NCI-H774 (cell line): ENCODE data around the gene CABLES1.

Source experiments
- DNase-seq: peaks from one replicate; lab custom pipeline; 2025; lab: John Stamatoyannopoulos, UW

The CABLES1 gene

DNA sequence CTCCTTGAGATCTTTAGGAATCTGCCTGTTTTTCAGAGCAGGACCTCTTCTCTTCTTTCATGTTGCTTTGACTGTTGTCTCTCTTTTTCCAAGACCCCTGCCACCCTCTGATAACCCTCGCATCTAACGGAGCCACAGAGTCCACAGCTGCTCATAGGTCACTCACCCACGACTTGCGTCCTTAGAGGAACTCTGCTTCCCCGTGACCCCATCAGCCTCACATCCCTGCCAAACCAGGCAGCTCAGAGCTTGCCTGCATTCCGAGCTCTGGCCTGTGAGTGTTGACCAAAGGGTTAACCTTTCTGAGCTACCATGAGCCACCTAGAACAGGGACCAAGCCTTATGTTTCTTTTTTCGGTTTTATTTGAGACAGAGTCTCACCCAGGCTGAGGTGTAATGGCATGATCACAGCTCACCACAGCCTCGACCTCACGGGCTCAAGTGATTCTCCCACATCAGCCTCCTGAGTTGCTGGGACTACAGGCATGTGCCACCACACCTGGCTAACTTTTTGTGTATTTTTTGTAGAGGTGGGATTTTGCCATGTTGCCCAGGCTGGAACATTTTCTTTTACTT lies 36.4 kb downstream of the CABLES1 start:
- no peak for DNase-seq

DNA sequence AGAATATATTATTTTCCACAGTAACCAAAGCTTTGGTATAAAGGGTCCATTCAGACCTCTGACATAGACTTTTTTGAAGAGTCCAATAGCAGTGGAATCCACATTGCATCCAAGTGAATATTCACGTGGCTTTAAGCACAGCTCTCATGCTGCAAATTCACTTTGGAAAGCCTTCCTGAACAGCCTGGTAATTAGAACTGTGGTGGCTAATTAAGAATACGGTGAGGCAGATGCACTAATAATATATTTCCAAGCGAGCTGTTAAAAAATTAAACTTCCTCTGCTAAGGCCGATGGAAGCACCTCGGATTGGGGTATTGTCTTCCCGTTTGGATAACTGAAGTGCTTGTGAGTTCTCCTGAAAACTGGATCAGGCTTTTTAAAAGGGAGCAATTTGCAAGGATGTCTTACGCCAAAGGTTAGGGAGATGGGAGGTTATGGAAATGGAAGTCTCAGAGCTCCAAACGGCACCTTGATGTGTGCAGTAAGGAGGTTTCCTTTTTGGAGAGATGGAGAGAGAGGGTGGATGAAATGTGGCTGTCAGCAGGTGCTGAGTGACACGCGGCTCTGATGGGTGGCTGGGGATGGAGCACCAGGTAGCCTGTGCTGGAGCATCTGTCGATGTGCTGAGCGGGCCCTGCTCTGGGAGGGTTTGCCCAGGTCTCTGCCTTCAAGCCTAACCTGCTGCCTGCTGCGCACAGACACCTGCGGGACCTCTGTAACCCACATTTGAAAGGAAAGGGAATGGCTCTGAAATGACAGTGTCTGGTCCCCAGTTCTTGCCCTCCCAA lies 37.5 kb downstream of the CABLES1 start:
- no peak for DNase-seq

DNA sequence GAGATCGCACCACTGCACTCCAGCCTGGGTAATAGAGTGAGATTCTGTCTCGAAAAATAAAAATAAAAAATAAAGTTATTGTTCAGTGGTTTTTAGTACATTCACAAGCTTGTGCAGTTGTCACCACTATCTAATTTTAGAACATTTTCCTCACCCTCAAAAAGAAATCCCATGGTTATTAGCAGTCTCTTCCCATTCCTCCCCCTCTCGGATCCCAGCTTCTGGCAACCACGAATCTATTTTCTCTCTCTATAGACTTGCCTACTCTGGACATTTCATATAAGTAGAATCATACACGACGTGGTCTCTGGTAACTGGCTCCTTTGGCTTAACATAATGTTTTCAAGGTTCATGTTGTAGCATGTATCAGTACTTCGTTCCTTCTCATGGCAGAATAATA lies 38.6 kb downstream of the CABLES1 start:
- no peak for DNase-seq

DNA sequence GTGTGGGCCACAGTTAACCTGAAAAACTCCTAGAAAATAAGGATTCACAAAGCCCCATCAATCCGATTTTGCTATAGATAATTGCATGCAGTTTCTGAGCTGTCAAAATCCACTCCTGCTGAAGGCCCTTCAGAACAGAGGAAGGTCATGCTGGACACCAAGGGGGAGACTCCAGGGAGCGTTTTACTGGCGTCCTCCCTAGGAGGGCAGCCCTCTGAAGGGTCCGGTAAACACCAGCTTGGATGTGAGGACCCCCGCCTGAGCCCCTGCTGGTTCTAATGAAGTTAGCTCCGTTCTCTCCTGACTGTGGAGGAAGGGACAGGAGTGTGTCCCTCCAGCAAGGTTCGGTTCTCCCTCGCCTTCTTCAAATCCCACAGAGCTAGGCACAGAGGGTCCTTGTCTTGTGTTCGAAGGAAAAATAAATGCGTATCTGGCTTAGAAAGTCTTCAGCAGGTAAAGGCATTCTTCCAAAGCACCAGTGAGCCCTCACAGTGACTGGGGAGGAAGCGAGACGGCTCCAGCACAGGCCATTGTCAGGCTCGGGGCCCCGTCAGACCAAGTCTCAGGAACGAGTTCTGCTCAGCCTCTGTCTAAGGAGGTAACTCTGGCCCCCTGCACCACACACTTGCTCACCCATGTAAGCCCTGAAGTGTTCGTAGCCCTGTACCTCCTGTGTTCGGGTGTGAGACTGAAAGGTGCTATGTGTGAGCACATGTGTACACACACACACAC lies 41.6 kb downstream of the CABLES1 start:
- no peak for DNase-seq

DNA sequence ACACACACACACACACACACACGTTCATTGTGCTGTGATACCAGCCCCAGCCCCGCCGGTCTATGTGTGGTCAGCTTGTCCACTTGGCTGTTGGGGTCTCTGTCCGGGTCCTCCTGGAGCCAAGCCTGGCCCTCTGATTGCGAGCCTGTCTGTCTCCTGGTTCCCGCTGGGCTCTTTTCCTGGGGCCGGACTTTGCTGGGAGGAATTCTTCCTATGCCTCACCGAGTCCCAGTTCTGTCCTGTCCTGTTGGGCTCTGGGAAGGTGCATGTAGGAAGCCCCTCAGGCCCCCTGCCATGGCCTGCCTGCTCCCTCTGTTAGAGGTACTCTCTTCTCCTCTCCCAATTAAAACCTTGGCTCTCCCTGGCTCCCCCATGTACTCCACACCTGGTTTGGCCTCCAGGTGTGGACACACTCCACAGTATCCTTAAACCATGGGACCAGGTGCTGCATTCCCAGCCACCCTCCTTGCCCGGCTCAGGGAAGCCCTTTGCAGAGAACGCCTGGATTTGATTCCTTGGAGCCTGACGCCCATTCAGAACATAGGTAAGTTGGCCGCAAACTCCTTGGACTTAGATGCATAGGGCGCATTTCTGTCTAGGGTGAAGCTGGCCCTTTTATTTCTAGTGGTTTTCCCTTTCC lies 42.3 kb downstream of the CABLES1 start:
- no peak for DNase-seq

DNA sequence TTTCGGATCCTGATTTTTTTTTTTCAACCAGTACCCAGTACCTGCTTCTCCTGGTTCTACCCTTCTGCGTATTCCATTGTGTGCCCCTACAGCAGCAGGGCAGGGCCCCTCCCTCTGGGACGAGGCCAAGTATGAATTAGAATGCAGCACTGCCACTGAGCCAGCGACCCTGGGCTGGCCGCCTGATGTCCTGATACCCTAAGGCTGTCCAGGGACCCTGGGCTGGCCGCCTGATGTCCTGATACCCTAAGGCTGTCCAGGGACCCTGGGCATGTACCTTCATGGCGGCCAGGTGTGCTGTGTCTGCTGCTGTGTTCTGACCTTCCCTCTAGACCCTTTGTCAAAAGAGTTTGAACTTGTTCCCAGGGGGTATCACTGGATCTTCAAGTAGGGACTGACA lies 42.9 kb downstream of the CABLES1 start:
- no peak for DNase-seq

DNA sequence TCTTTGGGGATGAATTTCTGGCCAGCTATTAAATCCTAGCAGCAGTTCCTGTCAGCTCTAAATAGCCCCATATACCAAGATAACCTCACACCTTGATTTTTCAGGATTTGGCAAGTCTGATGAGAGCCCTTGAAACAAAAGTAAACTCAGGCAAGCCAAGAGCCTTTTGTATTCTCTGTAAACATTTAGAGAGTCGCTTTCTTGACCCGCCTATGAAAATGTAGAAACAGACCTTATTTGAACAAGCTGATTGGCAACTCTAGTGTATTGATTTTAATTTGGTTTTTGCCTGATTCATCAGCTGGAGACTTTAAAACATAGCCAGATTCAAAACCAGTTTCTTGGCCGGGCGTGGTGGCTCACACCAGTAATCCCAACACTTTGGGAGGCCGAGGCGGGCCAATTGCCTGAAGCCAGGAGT lies 43.4 kb downstream of the CABLES1 start:
- peak; percentile 54 for DNase-seq

DNA sequence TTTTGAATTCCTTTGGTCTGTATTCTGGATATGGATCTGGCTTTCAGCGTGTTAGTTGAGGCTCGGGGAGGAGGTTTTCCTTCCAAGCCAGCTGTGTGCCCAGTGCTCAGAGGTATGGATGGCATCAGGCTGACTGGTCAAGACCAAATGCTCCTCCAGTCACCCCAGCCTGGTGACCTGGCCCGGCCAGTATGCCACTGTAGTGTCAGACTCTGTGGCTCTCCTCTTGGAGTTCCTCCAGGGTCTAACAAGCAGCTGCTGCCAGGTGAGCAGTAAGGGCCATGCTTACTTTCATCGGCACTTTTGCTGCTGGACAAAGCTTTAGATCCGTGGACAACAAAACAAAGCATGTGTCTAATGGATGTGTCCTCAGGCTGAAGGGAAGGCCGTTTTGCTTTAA lies 44.1 kb downstream of the CABLES1 start:
- peak; percentile 10 for DNase-seq

DNA sequence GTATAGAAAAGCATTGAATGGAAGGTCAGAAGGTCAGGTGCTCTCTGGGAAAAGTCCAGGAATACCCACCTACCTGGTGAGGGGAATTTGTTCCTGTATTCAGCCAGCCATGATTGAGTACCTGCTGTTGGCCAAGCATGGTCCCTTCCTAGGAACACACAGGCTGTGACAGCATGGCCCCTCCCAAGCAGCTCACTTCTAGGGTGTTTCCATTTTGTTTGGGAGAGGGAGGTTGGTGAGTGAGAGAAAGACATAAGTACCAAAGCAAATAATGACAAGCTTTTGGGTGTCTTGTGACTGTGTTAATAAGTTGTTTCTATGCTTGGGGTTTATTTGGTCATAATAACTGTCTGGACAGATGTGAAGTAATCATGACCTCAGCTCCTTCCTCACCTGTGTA lies 46.3 kb downstream of the CABLES1 start:
- DNase-seq: peak; percentile 6

DNA sequence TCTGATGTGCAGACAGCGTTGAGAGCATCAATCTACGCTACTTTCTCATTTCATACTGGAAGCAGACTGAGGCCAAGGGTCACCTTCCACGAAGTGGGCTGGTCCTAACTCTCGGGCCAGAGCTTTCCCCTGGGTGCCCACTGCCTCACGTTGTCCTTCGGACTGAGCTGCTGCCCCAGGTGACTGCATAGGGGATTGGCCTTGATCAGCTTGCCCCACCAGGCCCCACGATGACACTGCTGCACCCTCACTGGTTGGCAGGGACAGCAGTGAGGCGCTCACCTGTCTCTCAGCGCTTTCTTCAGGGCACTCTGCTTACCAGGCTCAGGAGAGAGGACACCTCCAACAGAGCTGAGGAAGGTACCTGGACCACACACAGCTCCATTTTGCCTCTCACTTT lies 47.3 kb downstream of the CABLES1 start:
- no peak for DNase-seq

DNA sequence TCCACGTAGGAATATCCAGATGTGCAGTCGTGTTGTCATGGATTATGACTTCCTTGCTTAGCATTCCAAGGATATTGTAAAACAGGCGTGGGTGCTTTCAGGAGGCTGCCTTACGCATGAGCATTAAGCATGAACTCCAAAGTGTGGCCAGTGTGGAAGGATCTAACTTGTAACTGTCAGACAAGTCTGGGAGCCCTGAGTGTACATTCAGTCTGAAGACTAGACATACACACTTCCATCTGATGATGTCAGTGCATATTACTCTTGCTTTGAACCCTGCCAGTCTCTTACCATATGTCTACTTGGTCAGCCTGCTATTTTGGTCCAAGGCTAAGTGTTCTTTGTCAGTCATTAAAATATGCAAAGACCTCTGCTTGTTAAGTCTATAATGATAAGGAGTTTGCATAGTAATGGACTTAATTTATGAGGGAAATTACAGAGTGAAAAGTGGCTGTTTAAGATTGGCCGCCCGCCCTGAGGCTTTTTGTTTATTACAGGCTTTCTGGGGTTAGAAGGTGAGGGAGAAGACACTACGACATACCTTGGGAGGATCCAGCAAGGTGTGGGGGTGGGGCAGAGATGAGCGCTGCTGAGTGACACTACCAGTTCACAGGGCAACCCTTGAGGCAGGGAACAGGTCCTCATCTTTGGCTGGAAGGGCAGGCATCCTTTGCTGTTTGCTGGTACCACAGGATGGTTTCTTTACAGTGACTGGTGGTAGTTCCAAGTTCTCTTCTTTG lies 48.3 kb downstream of the CABLES1 start:
- no peak for DNase-seq

DNA sequence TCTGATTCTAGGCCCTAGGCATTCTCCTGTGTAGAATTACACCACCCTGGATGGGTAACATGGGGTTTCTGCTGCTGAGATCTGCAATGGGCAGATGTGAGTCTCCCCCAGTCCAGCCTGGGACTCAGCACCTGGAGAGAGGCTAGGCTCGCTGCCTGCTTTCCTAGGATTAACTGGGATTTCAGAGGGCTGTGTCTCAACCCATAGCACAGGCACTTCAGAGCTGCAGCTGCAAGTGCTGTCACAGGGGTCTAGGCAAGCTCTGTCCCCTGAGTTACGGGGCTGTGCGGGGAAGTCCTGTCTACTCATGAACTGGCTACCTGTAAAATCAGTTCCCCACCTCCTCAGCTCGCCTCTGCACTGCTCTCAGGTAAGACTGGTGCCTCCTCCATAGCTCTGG lies 51.5 kb downstream of the CABLES1 start:
- no peak for DNase-seq

DNA sequence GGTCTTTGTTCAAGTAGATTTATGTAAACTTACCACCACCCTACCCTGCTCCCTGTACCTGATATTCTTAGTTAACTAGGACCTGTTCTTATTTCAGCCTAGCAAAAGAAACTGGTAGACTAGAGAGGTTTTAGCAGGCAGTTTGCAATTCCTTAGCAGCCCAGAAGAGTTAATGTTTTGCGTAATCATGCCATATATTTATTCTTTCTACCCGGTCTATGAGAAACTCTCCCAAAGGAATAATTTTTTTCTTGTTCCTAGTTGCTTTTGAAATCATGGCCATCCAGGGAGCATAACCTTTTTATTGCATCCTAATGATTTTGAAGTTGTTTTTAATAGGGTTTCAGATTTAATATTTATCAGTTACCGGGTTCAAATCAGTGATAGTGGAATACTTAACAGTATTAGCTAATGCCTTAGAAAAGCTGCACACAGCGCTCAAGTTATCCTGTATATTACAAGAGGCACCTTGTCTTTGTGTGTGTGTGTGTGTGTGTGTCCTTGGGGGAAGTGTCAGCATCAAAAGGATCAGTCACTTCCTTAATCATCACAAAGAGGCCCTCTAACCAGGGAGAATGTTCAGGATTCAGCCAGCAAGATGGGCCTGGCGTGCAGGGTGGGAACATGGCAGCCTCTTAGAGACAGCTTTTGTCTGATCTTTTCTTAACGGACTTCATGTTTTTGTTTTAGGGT lies 52.9 kb downstream of the CABLES1 start:
- DNase-seq: no peak

DNA sequence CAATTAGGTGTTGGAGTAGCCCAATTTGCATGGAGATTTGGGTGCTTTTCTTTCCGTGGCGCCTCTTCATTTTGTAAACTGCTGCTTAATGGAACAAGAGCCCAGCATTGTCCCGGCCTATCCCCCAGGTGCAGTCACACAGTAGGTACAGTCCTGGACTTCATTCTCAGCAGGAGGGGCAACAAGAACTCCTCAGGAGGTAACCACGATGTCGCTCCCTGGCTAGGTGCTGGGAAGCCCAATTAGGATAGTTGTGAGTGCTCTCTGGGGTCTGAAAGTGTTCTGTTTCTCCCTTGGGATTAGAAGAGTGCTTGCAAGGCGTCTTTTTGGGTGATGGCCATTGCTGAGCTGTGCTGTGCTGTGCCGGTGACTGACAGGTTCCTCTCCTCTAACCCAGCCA lies 53.8 kb downstream of the CABLES1 start:
- no peak for DNase-seq

DNA sequence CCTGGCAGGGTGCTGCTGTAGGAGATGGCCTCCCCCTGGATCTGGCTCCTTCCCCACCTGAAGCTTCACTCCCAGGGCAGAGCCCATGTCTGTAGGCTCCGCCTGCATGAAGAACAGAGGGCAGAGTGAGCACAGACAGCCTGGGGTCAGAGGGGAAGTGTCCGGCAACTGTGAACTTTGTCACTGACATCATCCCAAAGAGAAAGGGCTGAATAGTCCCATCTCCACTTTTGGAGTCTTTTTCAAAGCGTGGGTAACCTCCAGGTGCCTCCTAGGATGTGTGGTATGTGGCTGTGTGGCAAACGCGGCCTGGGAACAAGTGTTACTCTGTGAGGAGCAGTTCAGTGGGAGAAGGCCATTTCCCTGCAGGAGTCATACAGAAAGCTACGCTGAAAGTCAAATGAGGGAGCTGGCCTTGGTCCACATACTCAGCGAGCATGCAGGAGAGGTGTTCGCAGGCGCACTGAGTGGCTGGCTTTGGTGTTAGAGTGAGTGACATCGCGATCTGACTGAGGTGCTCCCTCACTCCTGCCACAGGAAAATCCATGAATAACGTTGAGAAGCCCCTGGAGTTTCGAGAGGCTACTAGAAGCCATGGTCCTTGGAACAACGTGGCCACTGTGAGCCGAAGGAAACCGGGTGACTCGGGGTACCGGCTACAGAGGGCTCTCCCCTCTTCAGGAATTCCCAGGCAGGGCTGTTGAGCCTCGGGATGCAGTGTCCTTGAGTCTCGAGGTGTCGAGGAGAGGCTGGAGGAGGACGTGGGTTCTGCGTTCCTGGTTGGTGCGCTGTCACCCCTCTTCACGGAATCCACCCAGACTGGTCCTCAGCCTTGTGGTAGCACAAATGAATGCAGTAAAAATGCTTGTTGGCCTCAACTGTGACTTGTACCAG lies 54.7 kb downstream of the CABLES1 start:
- DNase-seq: no peak

DNA sequence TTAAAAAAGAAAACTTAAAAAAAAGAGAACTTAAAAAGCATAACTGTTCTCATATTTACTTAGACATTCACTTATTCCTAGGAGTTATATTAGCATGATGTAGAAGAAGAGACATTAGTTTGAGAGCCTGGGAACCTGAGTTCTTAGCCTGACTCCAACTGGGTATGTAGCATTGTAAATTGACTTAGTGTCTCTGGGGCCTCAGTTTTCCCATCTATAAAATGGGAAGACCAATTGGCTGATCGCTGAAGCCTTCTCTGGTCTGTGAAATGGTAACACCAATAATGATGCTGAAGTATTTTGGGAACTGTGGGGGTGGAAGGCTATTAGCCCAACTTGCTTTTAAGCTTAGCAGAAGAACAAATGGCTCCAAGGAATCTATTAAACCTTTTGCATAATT lies 55.9 kb downstream of the CABLES1 start:
- DNase-seq: no peak

DNA sequence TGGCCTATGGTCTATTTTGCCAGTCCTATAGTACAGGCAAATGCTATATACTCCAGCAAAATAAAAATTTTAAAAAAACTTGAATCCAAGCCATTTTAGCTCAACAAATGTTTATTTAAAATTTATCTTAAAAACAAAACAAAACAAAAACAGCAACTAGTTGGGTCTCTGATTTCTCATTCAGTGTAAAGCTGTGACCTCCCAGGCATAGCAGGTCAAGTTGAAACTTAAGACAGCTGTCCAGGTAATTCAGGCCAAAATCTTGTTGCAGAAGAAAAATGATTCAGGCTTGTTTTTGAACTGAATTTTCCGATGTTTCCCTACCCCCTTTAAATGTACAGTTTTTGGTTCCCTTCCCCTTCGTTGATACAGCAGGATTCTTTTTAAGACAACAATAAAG lies 58.5 kb downstream of the CABLES1 start:
- DNase-seq: no peak

DNA sequence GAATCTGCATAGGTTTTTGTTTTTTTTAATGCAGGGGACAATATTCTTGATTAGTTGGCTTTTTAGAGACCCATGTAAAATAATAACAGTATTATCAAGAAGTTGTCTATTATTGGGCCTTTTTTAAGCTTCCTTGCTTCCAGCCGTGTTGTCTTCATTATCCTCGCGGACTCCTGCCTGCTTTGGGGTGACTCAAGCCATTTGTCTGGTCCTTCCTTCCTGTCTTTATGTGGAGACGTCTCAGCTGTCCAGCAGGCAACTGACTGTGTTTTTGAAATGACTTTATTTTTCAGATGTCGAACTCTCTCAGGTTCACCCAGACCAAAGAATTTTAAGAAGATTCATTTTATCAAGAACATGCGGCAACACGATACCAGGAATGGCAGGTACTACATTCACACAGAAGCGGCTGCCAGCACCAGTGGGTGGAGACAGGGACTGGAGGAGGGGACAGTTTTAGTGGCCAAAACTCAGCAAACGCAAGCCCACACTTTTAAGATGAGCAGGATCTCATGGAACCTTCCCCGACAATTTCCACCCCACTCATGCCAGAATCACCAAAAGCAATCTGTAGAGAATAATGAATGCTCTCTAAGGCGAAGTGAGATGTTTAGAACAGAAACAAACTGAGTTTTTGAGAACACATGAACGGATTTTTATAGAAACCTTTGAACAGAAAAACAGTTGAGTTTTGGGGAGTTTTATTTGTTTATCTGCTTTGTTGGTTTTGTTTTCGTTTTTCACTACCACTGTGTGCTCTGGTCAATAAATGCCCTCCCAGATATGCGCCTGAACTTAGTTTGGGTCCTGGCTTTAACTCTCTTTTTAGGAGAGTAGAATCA lies 59.1 kb downstream of the CABLES1 start:
- no peak for DNase-seq
